GM19023 (cell line): ENCODE data around the gene SMARCC1.

Source experiments
- ATAC-seq: cut with Tn5 transposase; IDR thresholded peaks from one replicate; pipeline ENCODE4 v1.9.1; 2021; ENCODE audit warnings: mild to moderate bottlenecking, moderate library complexity; ENCODE audit not compliant: unreplicated experiment

The SMARCC1 gene

GRCh38 chr3:47636225-47636624 is 145.5 kb downstream of the SMARCC1 start:
- ATAC-seq: no peak

GRCh38 chr3:47635536-47635935 is 146.2 kb downstream of the SMARCC1 start:
- no peak for ATAC-seq

- no peak for ATAC-seq
Observed at GRCh38 chr3:47634996-47635395, 146.7 kb downstream of the SMARCC1 start.

DNA sequence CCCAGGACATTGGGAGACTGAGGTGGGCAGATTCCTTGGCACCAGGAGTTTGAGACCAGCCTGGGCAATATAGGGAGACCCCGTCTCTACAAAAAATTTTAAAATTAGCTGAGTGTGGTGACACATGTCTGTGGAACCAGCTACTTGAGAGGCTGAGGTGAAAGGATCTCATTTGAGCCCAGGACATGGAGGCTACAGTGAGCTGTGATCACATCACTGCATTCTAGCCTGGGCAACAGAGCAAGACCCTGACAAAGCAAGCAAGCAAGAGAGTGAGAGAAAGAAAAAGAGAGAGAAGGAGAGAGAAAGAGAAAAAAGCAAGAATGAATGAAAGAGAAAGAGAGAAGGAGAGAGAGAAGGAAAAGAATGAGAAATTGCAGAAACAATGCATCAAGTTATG is 150.9 kb downstream of the SMARCC1 start:
- ATAC-seq: no peak

GRCh38 chr3:47629770-47630169 is 151.9 kb downstream of the SMARCC1 start:
- no peak for ATAC-seq

DNA sequence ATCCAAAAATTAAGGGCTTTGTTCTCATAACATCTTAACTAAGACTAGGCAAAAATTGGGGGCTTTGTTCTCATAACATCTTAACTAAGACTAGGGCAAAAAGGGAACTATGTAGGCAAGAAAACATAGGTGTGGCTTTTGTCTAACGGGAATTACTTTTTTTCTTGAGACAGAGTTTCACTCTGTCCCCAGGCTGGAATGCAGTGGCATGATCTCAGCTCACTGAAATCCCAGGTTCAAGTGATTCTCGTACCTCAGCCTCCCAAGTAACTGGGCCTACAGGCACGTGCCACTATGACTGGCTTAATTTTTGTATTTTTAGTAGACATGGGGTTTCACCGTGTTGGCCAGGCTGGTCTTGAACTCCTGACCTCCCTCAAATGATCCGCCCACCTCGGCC is 153.3 kb downstream of the SMARCC1 start:
- no peak for ATAC-seq

DNA sequence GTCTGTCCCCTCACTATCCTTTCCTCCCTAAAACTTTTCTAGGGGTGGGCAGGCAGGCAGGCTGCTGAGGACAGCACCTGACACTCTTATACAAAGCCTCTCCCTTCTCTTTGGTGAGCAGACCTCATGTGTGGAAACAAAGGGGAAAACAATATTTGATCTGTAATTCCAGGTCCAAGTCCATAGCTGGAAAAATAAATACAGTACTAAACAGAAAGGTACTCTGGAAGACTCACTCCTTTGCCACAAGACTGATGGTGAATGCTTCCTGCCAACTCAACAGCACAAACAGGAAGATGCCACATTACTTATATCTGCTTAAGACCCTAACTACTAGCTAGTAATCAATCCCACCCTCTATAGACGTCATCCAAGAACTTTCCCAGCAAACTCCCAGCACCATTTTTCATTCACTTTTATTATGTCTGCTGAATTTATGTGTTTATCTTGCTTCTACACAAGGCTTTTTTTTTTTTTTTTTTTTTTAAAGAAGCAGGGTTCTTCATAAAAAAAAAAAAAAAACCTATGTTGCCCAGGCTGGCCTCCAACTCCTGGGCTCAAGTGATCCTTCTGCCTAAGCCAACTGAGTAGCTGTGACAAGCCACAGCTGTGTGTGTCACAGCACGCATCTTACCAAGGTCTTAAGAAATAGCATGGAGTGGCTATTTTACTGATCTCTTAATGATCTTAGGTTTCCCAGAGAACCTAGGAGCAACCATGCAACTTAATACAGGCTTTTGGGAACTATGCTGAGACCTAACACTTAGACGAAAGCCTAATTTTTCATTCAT is 158.8 kb downstream of the SMARCC1 start:
- ATAC-seq: no peak

DNA sequence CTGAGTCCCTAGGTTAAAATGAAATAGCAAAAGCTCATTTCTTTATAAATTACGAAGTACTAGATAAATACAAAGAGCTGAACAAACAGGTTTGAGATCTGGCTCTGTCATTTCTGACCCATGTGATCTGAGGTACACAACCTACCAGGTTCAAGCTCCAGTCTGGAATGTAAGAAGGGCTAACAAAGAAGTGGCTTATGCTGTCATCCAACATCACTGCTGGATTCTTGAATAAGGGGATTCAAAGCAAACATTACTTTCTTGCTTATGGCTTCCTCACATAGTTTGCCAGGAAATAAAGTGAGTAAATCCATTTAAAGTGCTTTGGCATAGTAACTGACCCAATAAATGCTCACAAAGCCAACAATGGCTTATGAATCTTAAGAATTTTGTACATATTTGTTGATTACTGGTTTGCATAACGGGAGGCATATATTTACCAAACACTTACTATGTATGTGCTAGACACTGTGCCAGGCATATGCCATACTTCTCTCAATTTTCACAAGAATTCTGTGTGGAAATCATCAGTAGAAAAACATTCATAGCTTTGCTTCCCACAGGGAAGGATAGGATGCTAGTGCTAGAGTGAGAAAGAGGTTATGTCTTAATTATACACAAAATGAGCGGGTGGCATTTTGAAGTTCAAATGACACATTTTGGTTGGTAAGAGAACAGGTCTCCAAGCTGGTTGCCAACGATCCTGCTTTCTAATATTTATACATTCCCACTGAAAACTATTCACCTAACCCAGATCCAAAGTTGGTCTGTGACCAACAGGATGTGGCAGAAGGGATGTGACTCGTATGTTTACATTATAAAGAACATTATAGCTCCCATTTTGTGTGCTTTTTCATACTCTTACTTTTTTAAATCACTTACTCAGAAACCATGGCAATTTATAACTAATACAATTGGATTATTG is 164.3 kb downstream of the SMARCC1 start:
- no peak for ATAC-seq

- no peak for ATAC-seq
Observed at GRCh38 chr3:47614788-47615187, 166.9 kb downstream of the SMARCC1 start.

GRCh38 chr3:47613722-47614121 is 168.0 kb downstream of the SMARCC1 start:
- ATAC-seq: no peak

DNA sequence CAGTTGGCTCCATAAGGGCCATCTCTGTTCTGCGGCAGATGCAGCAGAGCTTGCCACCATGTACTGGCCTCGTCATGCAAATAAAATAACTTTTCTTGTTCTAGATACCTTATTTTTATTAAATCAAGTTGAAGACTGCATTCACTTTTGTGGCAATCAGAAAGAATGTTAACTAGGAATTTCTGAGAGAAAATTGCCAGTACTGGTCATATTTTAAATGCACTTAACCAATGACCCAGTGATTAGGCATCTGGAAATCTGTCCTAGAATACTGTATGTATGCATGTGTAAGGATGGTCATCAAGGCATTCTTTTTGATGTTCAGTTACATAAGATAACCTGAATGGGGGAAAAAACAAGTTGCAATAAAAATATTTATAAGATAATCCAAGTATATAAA is 168.8 kb downstream of the SMARCC1 start:
- no peak for ATAC-seq

DNA sequence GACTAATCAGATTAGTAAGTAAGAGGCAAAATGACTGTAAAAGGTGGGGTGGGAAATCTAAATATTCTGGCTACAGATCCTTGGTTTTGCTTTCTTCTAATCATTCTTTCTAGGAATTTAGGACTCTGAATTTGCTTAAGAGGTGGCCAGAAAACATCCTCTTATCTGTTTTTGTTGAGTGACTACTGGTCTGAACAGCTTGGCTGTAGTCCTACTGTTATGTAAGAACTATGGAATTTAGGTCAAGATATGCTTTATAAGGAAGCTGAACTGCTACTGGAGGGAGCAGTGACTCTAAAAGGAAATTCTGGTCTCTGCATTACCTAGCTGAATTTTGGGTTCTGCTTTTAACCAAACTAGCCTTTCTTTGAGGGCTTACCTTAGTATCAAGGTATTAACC is 169.5 kb downstream of the SMARCC1 start:
- no peak for ATAC-seq

DNA sequence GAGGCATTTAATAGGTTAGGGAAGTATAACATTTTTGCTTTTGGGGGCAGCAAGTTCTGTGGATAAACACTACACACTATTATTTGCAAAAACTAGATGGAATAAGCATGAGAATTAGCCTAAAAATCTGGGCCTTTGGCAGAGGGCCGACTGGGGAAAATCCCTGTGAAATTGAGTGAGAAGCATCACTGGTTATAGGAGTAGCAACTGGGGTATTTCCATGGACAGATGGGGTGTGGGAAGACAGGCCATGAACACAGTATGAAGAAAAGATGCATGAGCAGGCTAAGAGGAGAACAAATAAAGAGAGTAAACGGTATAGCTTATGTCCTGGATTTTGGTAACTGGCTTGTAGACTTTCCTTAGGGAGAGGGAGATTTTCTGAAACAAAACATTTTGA is 170.1 kb downstream of the SMARCC1 start:
- ATAC-seq: no peak

GRCh38 chr3:47610583-47610982 is 171.1 kb downstream of the SMARCC1 start:
- ATAC-seq: no peak

- no peak for ATAC-seq
Observed at GRCh38 chr3:47607335-47607734, 174.4 kb downstream of the SMARCC1 start.

DNA sequence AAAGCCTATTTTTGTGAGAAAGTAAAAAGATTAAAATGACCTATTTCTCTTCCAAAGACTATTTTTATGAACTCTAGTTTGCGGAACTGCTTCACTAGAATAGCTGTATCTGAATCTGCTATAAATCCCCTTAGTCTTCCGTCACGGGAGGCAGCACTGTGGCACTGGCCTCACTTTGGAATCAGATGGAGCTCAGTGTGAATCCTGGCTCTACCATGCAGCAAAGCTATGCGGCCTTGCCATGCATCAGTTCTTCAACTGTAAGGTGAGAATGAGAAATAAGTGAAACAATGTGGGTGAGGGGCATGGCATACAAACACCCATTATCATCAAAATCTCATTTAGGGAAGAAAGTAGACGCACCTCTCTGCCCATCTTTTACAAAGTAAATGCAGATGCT is 175.5 kb downstream of the SMARCC1 start:
- ATAC-seq: no peak

- no peak for ATAC-seq
Observed at GRCh38 chr3:47605652-47606051, 176.0 kb downstream of the SMARCC1 start.

- no peak for ATAC-seq
Observed at GRCh38 chr3:47604145-47604544, 177.5 kb downstream of the SMARCC1 start.

GRCh38 chr3:47603332-47603731 is 178.4 kb downstream of the SMARCC1 start:
- no peak for ATAC-seq

- no peak for ATAC-seq
Observed at GRCh38 chr3:47601281-47601680, 180.4 kb downstream of the SMARCC1 start.

DNA sequence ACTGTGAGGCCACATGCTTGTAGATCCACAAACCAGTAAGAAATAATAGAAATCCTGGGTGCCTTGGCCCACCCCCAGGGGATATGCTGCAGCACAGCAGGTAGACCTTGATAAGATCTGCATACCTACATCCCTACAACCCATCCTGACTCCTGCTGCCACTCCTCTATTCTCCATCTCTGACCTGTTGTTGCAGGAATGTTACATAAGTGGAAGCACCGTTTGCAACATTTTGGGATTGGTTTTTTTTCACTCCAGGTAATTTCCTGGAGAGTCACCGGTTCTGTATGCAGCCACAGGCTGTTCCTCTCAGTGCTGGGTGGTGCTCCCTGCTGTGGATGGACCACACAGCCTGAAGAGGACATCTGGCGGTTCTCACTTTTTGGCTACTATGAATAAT is 186.9 kb downstream of the SMARCC1 start:
- no peak for ATAC-seq
